K562 (cell line): ENCODE data around the gene PIN4. TPM values are rescaled to one million over a fixed set of nuclear protein-coding genes. Genes with fewer than 3 reads are reported as not detected.

Experiments
- CUX1 ChIP-seq: fragments of 200-800 bp; sonication (Bioruptor generic); IDR thresholded peaks from 2 replicates; pipeline ENCODE4 v1.6.1; 2016; ENCODE audit warnings: missing genetic modification characterization, missing compliant biosample characterization
- KHSRP ChIP-seq: fragments of 450-650 bp; IDR thresholded peaks from 2 replicates; pipeline ENCODE4 v1.6.1; 2017
- RBFOX2 ChIP-seq: fragments of 200-400 bp; formaldehyde crosslinking; IDR thresholded peaks from 2 replicates; pipeline ENCODE4 v1.6.1; 2017; ENCODE audit warnings: low read depth, mild to moderate bottlenecking, low read length, moderate library complexity
- REST ChIP-seq, 2 experiments: fragments of 450-650 bp; formaldehyde crosslinking in 1 of 2; IDR thresholded peaks; 2 replicates each; pipeline versions ENCODE4 v1.4.0 to v1.6.1; 2014 to 2020; ENCODE audit warnings: mild to moderate bottlenecking in 2 of 2, borderline replicate concordance in 1 of 2, low read depth in 1 of 2
- SMC3 ChIP-seq: conservative IDR thresholded peaks from 2 replicates; pipeline ENCODE4 v1.6.1; 2011; ENCODE audit warnings: low read depth, low read length, improper control_type of control experiment; ENCODE audit not compliant: insufficient read depth
- ZC3H4 ChIP-seq: sonication (generic); formaldehyde crosslinking; IDR thresholded peaks from 2 replicates; pipeline ENCODE4 v1.9.0; 2021; ENCODE audit warnings: missing genetic modification reagents, borderline replicate concordance
- ZFP1 ChIP-seq: fragments of 450-650 bp; formaldehyde crosslinking; IDR thresholded peaks from 2 replicates; pipeline ENCODE4 v1.4.0; 2020; ENCODE audit warnings: mild to moderate bottlenecking, mixed read lengths
- ZNF436 ChIP-seq: fragments of 250-450, 450-650 bp; sonication (Bioruptor Pico); formaldehyde crosslinking; IDR thresholded peaks from 2 replicates; pipeline ENCODE4 v1.7.0; 2020; ENCODE audit warnings: mild to moderate bottlenecking
- ZNF589 ChIP-seq: fragments of 200-800 bp; sonication (Bioruptor generic); IDR thresholded peaks from 2 replicates; pipeline ENCODE4 v1.6.1; 2016; ENCODE audit warnings: low read depth, missing genetic modification characterization, missing compliant biosample characterization
- ZNF75A ChIP-seq: fragments of 450-650 bp; formaldehyde crosslinking; IDR thresholded peaks from 2 replicates; pipeline ENCODE4 v1.4.0; 2020; ENCODE audit warnings: mild to moderate bottlenecking
- polyA plus RNA-seq, 8 experiments: library from polyadenylated mRNA; depleted of rRNA in 4 of 8; stranded (reverse) in 5 of 8; unstranded in 3 of 8; fragments of >200 nt; fragmentation: Nextera tagmentation in 2 of 8; fragmentation: Illumina TruSeq in 1 of 8; extraction: Ambion mirVana in 2 of 8; extraction: Trizol in 1 of 8; gene quantifications; 2 replicates each; pipeline versions ENCODE4 v1.2.1 to v1.2.3, GENCODE V29; 2011 to 2014; ENCODE audit warnings: inconsistent platforms in 1 of 8, missing spikeins in 1 of 8
- total RNA-seq, 7 experiments: library from RNA; depleted of rRNA in 6 of 7; stranded (reverse); fragments of >200 nt in 6 of 7; fragmentation: Illumina TruSeq in 2 of 7; extraction: Trizol in 2 of 7; gene quantifications; 2 replicates each; pipeline versions ENCODE4 v1.2.1 to v1.2.3, GENCODE V29; 2011 to 2021; ENCODE audit warnings: low replicate concordance in 1 of 7
- TF ChIP-seq, protein P1 (sequence below): sonication (generic); formaldehyde crosslinking; IDR thresholded peaks from 2 replicates; pipeline ENCODE4 v1.8.0; 2022; ENCODE audit warnings: missing genetic modification reagents, mild to moderate bottlenecking, borderline replicate concordance

The PIN4 gene
- total and polyA plus RNA-seq, 9 of the 15 experiments (the other 6 are each of a cell fraction or from before 2014, with no cell fraction given), result 10.0 to 132 (median 45.6) TPM

- peak; percentile 63 for TF ChIP-seq REST (IDR thresholded peaks at IDR 0.05; ENCODE audit: borderline replicate concordance)
- no peak for TF ChIP-seq REST (CRISPR knock-in tag; IDR thresholded peaks at IDR 0.05; ENCODE audit: low read depth)
- TF ChIP-seq SMC3, result peak; percentile 68
- TF ChIP-seq, protein P1, sequence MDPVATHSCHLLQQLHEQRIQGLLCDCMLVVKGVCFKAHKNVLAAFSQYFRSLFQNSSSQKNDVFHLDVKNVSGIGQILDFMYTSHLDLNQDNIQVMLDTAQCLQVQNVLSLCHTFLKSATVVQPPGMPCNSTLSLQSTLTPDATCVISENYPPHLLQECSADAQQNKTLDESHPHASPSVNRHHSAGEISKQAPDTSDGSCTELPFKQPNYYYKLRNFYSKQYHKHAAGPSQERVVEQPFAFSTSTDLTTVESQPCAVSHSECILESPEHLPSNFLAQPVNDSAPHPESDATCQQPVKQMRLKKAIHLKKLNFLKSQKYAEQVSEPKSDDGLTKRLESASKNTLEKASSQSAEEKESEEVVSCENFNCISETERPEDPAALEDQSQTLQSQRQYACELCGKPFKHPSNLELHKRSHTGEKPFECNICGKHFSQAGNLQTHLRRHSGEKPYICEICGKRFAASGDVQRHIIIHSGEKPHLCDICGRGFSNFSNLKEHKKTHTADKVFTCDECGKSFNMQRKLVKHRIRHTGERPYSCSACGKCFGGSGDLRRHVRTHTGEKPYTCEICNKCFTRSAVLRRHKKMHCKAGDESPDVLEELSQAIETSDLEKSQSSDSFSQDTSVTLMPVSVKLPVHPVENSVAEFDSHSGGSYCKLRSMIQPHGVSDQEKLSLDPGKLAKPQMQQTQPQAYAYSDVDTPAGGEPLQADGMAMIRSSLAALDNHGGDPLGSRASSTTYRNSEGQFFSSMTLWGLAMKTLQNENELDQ (CRISPR knock-in tag), result no peak
- no peak for TF ChIP-seq KHSRP
- TF ChIP-seq ZNF589 (CRISPR knock-in tag), result no peak
- no peak for TF ChIP-seq ZNF436
- TF ChIP-seq CUX1, result no peak
- TF ChIP-seq ZNF75A (CRISPR knock-in tag), result no peak
- no peak for TF ChIP-seq ZFP1 (CRISPR knock-in tag)
- TF ChIP-seq RBFOX2, result no peak
- TF ChIP-seq ZC3H4 (CRISPR knock-in tag), result no peak
These were observed 64.0 kb downstream of the PIN4 start (continued) for GRCh38 chrX:72245461-72246089.
